Measurements from ENCODE around the gene SREBF2. TPM values are rescaled to one million over a fixed set of nuclear protein-coding genes. Genes with fewer than 3 reads are reported as not detected.

Gene SREBF2
- total and polyA plus RNA-seq, 2 of the 13 experiments (the other 11 are each of a cell fraction or from before 2014, with no cell fraction given): 53.8 to 72.6 TPM

DNA sequence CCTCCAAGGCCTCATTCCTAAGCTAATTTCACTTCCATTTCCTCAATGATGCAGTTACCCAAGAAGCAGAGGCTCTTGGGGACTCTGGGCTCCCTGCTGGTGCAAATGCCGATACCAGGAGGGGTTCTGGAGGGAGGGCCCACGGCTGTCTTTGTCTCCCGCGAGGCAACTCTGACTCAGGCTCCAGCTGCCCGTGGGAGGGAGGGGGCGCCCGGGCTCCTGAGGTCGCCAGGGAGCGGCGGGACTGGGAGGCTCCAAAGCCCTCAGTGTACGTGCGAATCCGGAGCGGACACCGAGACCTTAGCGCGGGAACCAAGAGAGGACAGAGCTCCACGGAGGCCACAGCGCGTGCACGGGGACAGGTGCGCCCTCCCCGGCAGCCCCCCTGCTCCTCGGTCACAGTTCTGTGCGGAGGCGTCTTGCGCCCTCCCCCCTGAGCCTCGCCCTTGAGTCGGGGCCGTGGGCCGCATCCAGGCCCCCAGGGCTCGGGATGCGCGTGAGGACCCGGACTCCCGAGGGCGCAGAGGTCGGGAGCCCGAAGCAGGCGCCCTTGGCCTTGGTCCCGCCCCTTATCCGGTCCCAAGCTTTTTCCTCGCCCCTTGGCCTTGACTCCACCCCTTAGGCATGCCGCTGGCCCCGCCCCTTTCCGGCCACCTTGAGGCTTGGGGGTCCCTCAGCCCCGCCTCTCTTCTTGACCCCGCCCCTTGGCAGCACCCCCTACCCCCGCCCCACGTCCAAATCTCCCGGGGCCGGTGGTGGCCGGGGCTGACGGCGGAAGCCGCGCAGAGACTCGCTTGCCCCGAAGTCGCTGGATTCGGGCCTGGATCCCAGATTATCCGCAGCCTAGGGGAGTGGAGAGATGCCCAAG is 86.7 kb downstream of the SREBF2 start (continued):
- TF ChIP-seq ARID3A (IDR thresholded peaks at IDR 0.05; ENCODE audit: low read depth, low read length) (no peak), FOXP4 (CRISPR knock-in tag; IDR thresholded peaks at IDR 0.05) (no peak), MAX (IDR thresholded peaks at IDR 0.05) (0 out of 2 replicates have a peak, but pooled peaks have one; percentile 12), EZH2 (conservative IDR thresholded peaks at IDR 0.05; ENCODE audit: low read depth, low read length) (0 out of 2 replicates have a peak, but pooled peaks have one; percentile 56)

DNA sequence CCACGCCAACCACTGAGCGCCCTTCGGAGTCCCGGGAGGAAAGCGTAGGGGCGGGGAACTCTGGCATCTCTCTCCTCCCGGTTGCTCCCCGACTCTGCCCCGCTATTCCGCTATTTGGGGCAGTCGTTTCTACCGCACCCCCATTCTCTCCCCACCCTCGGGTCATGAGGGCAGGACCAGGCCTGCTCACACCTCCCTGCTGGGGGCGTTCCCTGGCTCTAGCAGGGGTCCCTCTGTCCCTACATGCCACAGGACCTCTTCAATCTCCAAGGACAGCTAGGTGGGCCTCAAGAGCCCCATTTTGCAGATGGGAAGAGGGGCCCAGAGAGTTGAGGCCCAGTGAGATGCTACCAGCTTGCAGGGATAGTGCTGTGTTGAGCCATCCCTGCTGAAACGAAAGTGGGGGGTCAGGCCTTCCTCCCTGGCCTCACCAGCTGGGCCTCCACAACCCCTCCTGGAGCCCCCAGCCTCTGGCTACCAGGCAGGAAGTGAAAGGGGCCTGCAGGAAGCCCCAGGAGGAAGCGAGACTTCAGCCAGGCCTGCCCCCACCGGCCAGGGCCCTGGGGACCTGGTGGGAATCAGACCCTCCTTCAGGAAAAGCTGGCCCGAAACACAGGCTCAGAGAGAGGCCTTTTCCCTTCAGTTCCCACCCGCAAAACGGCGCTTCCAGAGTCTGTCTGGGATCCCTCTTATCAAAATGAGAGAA is 87.5 kb downstream of the SREBF2 start:
- Histone ChIP-seq H4K20me1 (ENCODE audit: insufficient read depth, low read length) (peaks cover 4% of the 10 kb centered on the region; the same call in 1 of the 2 replicates), H3K27me3 (ENCODE audit: control insufficient read depth in 1 of 2, insufficient read depth in 2 of 2, low read length in 2 of 2) (peaks cover 7 to 61% of the 10 kb centered on the region in 2 experiments), H3K27ac (ENCODE audit: extremely low read length, insufficient read depth, low read length) (no peak overlapping the region), H3K9ac (ENCODE audit: insufficient read depth, low read depth, low read length) (no peak overlapping the region), H3K36me3 (replicated peaks in 1 of 2; ENCODE audit: control insufficient read depth in 1 of 2, insufficient read depth in 2 of 2, low read length in 2 of 2) (no peaks in the 10 kb centered on the region), H3K4me3 (replicated peaks in 1 of 3; ENCODE audit: insufficient read depth in 1 of 3, low read depth in 2 of 3, low read length in 3 of 3) (no peak overlapping the region), H3K79me2 (ENCODE audit: insufficient read depth, low read length) (no peaks in the 10 kb centered on the region), H3K4me1 (ENCODE audit: insufficient read depth, low read length) (peaks cover 46% of the 10 kb centered on the region), H3K4me2 (ENCODE audit: low read depth, low read length) (no peak overlapping the region), H2AFZ (ENCODE audit: low read length) (no peak overlapping the region), H3K9me3 (ENCODE audit: low read length) (no peaks in the 10 kb centered on the region)
- DNase-seq (ENCODE audit: low spot score): no peak
- CTCF ChIA-PET (ENCODE audit: low intra/inter-chr PET ratio, low total read pairs): no interaction called here
- no TSS peak for BruUV-seq (replicated peaks)
- 51% methylated on average over 10 of the region's 21 CpGs for WGBS (ENCODE audit: low lambda C conversion rate)
- intact Hi-C loops (cut with micrococcal nuclease; ENCODE audit: unreplicated experiment) (no loop called here), in situ Hi-C loops (cut with HindIII; ENCODE audit: extremely low pct_ligation_motif_present, low pct_unique_long_range_greater_than_20kb) (no loop called here)
- ATAC-seq: no peak
- no peak for FAIRE-seq
- POLR2A ChIA-PET: no interaction called here
- TF ChIP-seq NFE2L1 (CRISPR knock-in tag; IDR thresholded peaks at IDR 0.05; ENCODE audit: borderline replicate concordance): no peak
- no peak for TF ChIP-seq SKIL (CRISPR knock-in tag; IDR thresholded peaks at IDR 0.05; ENCODE audit: borderline replicate concordance)
- no peak for TF ChIP-seq ATF1 (CRISPR knock-in tag; IDR thresholded peaks at IDR 0.05)
- no peak for TF ChIP-seq ZNF570 (CRISPR knock-in tag; IDR thresholded peaks at IDR 0.05; ENCODE audit: borderline replicate concordance)
- no peak for TF ChIP-seq HHEX (CRISPR knock-in tag; IDR thresholded peaks at IDR 0.05)
- no peak for TF ChIP-seq CBX1 (IDR thresholded peaks at IDR 0.05; ENCODE audit: low read depth)
- TF ChIP-seq ZSCAN31 (CRISPR knock-in tag; IDR thresholded peaks at IDR 0.05; ENCODE audit: low read depth): no peak
- no peak for TF ChIP-seq RXRA (CRISPR knock-in tag; IDR thresholded peaks at IDR 0.05)
- no peak for TF ChIP-seq MBNL3 (CRISPR knock-in tag; conservative IDR thresholded peaks at IDR 0.05)
- TF ChIP-seq ZNF713 (CRISPR knock-in tag; IDR thresholded peaks at IDR 0.05): no peak
- no peak for TF ChIP-seq CEBPG (CRISPR knock-in tag; IDR thresholded peaks at IDR 0.05)

All from HepG2 (cell line).